GM12878 (cell line): ENCODE data around the gene HDAC9. TPM values are rescaled to one million over a fixed set of nuclear protein-coding genes. Genes with fewer than 3 reads are reported as not detected.

Experiments used
- ATAC-seq: fragments of 200-7000 bp; cut with Tn5 transposase; 3 replicates; pipeline ENCODE4 v1.9.1; 2020; ENCODE audit warnings: mild to moderate bottlenecking, moderate library complexity
- BruUV-seq: library from RNA; stranded (reverse); fragments of 400-500 nt; replicated peaks from 2 replicates; lab custom pipeline; 2021; lab: Mats Ljungman, UMichigan
- CTCF ChIA-PET: fragments of 300-600 bp; sonication (Branson Sonifier 250); formaldehyde crosslinking; extraction: SDS; loops from one replicate; lab custom pipeline; 2021; ENCODE audit warnings: inconsistent platforms; lab: Yijun Ruan, JAX
- POLR2A ChIA-PET: fragments of 350-600 bp; formaldehyde crosslinking; extraction: SDS; loops from one replicate; lab custom pipeline; 2021; ENCODE audit warnings: inconsistent platforms; lab: Charles Lee
- RAD21 ChIA-PET: fragments of 300-600 bp; sonication (Branson Sonifier 250); formaldehyde crosslinking; loops from one replicate; lab custom pipeline; 2023; ENCODE audit warnings: antibody characterized with exemption; ENCODE audit not compliant: unreplicated experiment; lab: Charles Lee
- SMC1A ChIA-PET: fragments of 300-600 bp; sonication (Branson Sonifier 250); formaldehyde crosslinking; loops from one replicate; lab custom pipeline; 2023; ENCODE audit not compliant: unreplicated experiment, uncharacterized antibody; lab: Charles Lee
- DNase-seq: peaks from one replicate; pipeline ENCODE4 v3.0.0-alpha.2; 2011; ENCODE audit warnings: low read depth, low spot score
- FAIRE-seq: peaks from 3 replicates; lab custom pipeline; 2011; peaks lifted over from hg19 to GRCh38; lab: Jason Lieb, UNC
- H2AFZ ChIP-seq: 2 replicates; pipeline ENCODE4 v1.6.0; 2011; ENCODE audit warnings: low read depth, low read length, control low read depth; ENCODE audit not compliant: control insufficient read depth
- H3K27ac ChIP-seq: 2 replicates; pipeline ENCODE4 v1.5.1; 2011; ENCODE audit warnings: control low read depth; ENCODE audit not compliant: control insufficient read depth, insufficient read depth
- H3K27me3 ChIP-seq, 2 experiments: replicated peaks in 1 of 2; 2 replicates each; pipeline versions ENCODE4 v1.6.0 to v1.6.1; 2011; ENCODE audit warnings: low read length in 1 of 2; ENCODE audit not compliant: control insufficient read depth in 2 of 2, insufficient read depth in 2 of 2
- H3K36me3 ChIP-seq, 2 experiments: 2 replicates each; pipeline ENCODE4 v1.5.1; 2011; ENCODE audit warnings: low read length in 1 of 2; ENCODE audit not compliant: control insufficient read depth in 2 of 2, insufficient read depth in 2 of 2
- H3K4me1 ChIP-seq: 2 replicates; pipeline ENCODE4 v1.6.1; 2011; ENCODE audit warnings: mild to moderate bottlenecking, low read length, moderate library complexity, mixed read lengths; ENCODE audit not compliant: control insufficient read depth, insufficient read depth
- H3K4me2 ChIP-seq: 2 replicates; pipeline ENCODE4 v1.6.0; 2011; ENCODE audit warnings: control low read depth; ENCODE audit not compliant: control insufficient read depth, insufficient read depth
- H3K4me3 ChIP-seq: fragments of 200-600 bp; sonication (generic); 2 replicates; pipeline ENCODE4 v1.5.1; 2016
- H3K79me2 ChIP-seq: 2 replicates; pipeline ENCODE4 v1.6.0; 2011; ENCODE audit warnings: low read length; ENCODE audit not compliant: control insufficient read depth, insufficient read depth
- H3K9ac ChIP-seq: 2 replicates; pipeline ENCODE4 v1.8.0; 2011; ENCODE audit warnings: low read length, control low read depth, mixed read lengths; ENCODE audit not compliant: control insufficient read depth, insufficient read depth
- H3K9me3 ChIP-seq: replicated peaks from 3 replicates; pipeline ENCODE4 v1.5.1; 2011; ENCODE audit warnings: mild to moderate bottlenecking, low read length; ENCODE audit not compliant: control insufficient read depth, insufficient read depth
- H4K20me1 ChIP-seq: 2 replicates; pipeline ENCODE4 v1.6.0; 2011; ENCODE audit not compliant: control insufficient read depth, insufficient read depth
- CBX5 ChIP-seq: sonication (generic); IDR thresholded peaks from 2 replicates; pipeline ENCODE4 v1.6.1; 2016; ENCODE audit warnings: low read depth, moderate library complexity, mild to moderate bottlenecking, inconsistent platforms
- DPF2 ChIP-seq: fragments of 450-650 bp; IDR thresholded peaks from 2 replicates; pipeline ENCODE4 v1.6.1; 2017; ENCODE audit warnings: mild to moderate bottlenecking
- GATAD2B ChIP-seq: fragments of 450-650 bp; conservative IDR thresholded peaks from 2 replicates; pipeline ENCODE4 v1.6.1; 2017; ENCODE audit warnings: low read depth, mild to moderate bottlenecking, moderate library complexity
- ZNF384 ChIP-seq: IDR thresholded peaks from 2 replicates; pipeline ENCODE4 v1.6.1; 2012; ENCODE audit warnings: low read depth, mild to moderate bottlenecking, low read length, improper control_type of control experiment, borderline replicate concordance
- ZNF592 ChIP-seq: fragments of 450-650 bp; IDR thresholded peaks from 2 replicates; pipeline ENCODE4 v1.6.1; 2017; ENCODE audit warnings: mild to moderate bottlenecking, moderate library complexity
- ZNF687 ChIP-seq: fragments of 450-650 bp; IDR thresholded peaks from 2 replicates; pipeline ENCODE4 v1.6.1; 2017; ENCODE audit warnings: mild to moderate bottlenecking, moderate library complexity
- WGBS: methylation state at CpG from one replicate; pipeline ENCODE4 v1.1.6; 2016; ENCODE audit warnings: low lambda C conversion rate; ENCODE audit not compliant: insufficient replicate concordance, insufficient coverage; ENCODE audit errors: missing lambda C conversion rate; 5-methylcytosine and 5-hydroxymethylcytosine counted together
- in situ Hi-C: fragments of 300-500 bp; cut with MboI; formaldehyde crosslinking; loops from 9 replicates; pipeline ENCODE4 v1.14.3; 2018; ENCODE audit warnings: mixed read lengths
- intact Hi-C: fragments of 100-400 bp; cut with micrococcal nuclease; formaldehyde crosslinking; loops from one replicate; pipeline ENCODE4 v1.14.2; 2022; ENCODE audit not compliant: unreplicated experiment
- polyA plus RNA-seq, 11 experiments: library from polyadenylated mRNA; depleted of rRNA in 4 of 11; unstranded in 6 of 11; stranded (reverse) in 5 of 11; fragments of >200 nt; fragmentation: Nextera tagmentation in 4 of 11; fragmentation: Illumina TruSeq in 1 of 11; extraction: Ambion mirVana in 4 of 11; extraction: Trizol in 1 of 11; gene quantifications; 1 replicate in 1 of 11; 2 replicates in 10 of 11; pipeline versions ENCODE4 v1.2.1 to v1.2.3, GENCODE V29; 2011 to 2016; ENCODE audit warnings: inconsistent platforms in 2 of 11, missing spikeins in 2 of 11, low read depth in 1 of 11
- total RNA-seq, 4 experiments: library from RNA; depleted of rRNA in 3 of 4; stranded (reverse); fragments of >200 nt in 3 of 4; fragmentation: Illumina TruSeq in 1 of 4; extraction: Trizol in 1 of 4; gene quantifications; 2 replicates each; pipeline versions ENCODE4 v1.2.1 to v1.2.3, GENCODE V29; 2013 to 2021
- TF ChIP-seq, protein P1 (sequence below): IDR thresholded peaks from 2 replicates; pipeline ENCODE4 v1.6.1; 2012; ENCODE audit warnings: improper control_type of control experiment, low read depth, low read length; ENCODE audit not compliant: insufficient replicate concordance

The HDAC9 gene
- total and polyA plus RNA-seq, 10 of the 15 experiments (the other 5 are each of a cell fraction or from before 2014, with no cell fraction given) = 0.73 to 12.8 (median 0.92) TPM

DNA sequence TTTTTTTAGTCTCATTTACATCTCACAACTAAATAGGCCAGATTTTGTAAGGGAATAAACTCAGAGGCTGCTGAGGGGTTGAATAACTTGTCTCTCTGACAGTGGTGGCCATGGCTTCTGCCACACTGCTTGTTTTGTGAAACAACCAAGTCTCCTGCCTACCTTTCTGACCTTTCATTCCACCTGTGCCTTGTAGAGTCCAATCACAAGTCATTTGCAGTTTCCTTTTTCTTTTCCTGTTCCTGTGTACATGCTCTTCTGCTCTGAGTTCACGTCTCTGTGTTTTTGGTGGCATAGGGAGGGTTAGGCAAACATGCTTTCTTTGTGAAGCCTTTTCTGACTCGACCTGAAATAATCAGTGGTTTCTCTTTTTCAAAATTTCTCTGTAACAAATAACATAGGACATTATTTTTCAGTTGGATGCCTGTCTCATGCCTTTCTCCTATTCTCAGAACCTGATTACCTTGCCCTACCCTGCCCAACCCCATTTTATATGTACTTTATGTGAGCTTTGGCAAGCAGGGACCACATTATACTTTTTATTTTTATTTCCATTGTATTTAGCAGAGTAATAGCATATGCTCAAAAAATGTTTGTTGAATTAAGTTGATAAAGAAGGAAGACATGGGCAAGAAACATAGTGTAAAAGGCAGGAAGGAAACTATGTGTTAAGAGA lies 81.7 kb downstream of the HDAC9 start (continued):
- TF ChIP-seq ZNF592 (no peak), ZNF384 (no peak)

GRCh38 chr7:18579698-18580097 lies 84.1 kb downstream of the HDAC9 start:
- ATAC-seq (no peak), DNase-seq (no peak), FAIRE-seq (no peak)
- BruUV-seq = no TSS peak
- POLR2A ChIA-PET = no interaction called here
- Histone ChIP-seq H3K9ac (no peak overlapping the region), H2AFZ (no peak overlapping the region), H4K20me1 (no peaks in the 10 kb centered on the region), H3K4me3 (no peak overlapping the region), H3K36me3 (no peaks in the 10 kb centered on the region), H3K27ac (no peak overlapping the region), H3K9me3 (no peaks in the 10 kb centered on the region), H3K27me3 (no peaks in the 10 kb centered on the region), H3K79me2 (no peaks in the 10 kb centered on the region), H3K4me1 (no peaks in the 10 kb centered on the region), H3K4me2 (no peak overlapping the region)
- intact Hi-C loops = no loop called here
- CTCF ChIA-PET = interaction anchor here (1.1 to 1.4 kb wide), 4 partner anchors 10 to 227 kb away, joined by 3 to 7 read pairs (median 4); no protein-coding TSS in a partner anchor
- SMC1A ChIA-PET = interaction anchor here (0.7 to 1.5 kb wide), 5 partner anchors 7 to 288 kb away, joined by 3 to 4 read pairs (median 3); no protein-coding TSS in a partner anchor
- RAD21 ChIA-PET = no interaction called here
- TF ChIP-seq, protein P1, sequence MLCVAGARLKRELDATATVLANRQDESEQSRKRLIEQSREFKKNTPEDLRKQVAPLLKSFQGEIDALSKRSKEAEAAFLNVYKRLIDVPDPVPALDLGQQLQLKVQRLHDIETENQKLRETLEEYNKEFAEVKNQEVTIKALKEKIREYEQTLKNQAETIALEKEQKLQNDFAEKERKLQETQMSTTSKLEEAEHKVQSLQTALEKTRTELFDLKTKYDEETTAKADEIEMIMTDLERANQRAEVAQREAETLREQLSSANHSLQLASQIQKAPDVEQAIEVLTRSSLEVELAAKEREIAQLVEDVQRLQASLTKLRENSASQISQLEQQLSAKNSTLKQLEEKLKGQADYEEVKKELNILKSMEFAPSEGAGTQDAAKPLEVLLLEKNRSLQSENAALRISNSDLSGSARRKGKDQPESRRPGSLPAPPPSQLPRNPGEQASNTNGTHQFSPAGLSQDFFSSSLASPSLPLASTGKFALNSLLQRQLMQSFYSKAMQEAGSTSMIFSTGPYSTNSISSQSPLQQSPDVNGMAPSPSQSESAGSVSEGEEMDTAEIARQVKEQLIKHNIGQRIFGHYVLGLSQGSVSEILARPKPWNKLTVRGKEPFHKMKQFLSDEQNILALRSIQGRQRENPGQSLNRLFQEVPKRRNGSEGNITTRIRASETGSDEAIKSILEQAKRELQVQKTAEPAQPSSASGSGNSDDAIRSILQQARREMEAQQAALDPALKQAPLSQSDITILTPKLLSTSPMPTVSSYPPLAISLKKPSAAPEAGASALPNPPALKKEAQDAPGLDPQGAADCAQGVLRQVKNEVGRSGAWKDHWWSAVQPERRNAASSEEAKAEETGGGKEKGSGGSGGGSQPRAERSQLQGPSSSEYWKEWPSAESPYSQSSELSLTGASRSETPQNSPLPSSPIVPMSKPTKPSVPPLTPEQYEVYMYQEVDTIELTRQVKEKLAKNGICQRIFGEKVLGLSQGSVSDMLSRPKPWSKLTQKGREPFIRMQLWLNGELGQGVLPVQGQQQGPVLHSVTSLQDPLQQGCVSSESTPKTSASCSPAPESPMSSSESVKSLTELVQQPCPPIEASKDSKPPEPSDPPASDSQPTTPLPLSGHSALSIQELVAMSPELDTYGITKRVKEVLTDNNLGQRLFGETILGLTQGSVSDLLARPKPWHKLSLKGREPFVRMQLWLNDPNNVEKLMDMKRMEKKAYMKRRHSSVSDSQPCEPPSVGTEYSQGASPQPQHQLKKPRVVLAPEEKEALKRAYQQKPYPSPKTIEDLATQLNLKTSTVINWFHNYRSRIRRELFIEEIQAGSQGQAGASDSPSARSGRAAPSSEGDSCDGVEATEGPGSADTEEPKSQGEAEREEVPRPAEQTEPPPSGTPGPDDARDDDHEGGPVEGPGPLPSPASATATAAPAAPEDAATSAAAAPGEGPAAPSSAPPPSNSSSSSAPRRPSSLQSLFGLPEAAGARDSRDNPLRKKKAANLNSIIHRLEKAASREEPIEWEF = no peak
- TF ChIP-seq GATAD2B (no peak), DPF2 (no peak), CBX5 (no peak), ZNF687 (no peak)
- in situ Hi-C loops = no loop called here
- 65% methylated on average over 4 of the region's 4 CpGs for WGBS
